SK-N-SH (cell line): ENCODE results near the gene TMPRSS11B.

ENCODE experiments used
- CTCF ChIP-seq: fragments of 200-600 bp; sonication (generic); IDR thresholded peaks from 2 replicates; pipeline ENCODE4 v1.6.1; 2017; ENCODE audit warnings: antibody characterized with exemption, mild to moderate bottlenecking, moderate library complexity
- EP300 ChIP-seq, 2 experiments: IDR thresholded peaks; 2 replicates each; pipeline versions ENCODE4 v1.4.0 to v1.6.1; 2012; ENCODE audit warnings: borderline replicate concordance in 1 of 2, low read depth in 1 of 2, low read length in 1 of 2
- JUND ChIP-seq: IDR thresholded peaks from 2 replicates; pipeline ENCODE4 v1.4.0; 2012
- MEF2A ChIP-seq: IDR thresholded peaks from 2 replicates; pipeline ENCODE4 v1.4.0; 2012; ENCODE audit warnings: low read depth, borderline replicate concordance
- MXI1 ChIP-seq: IDR thresholded peaks from 2 replicates; pipeline ENCODE4 v1.6.1; 2012; ENCODE audit warnings: mild to moderate bottlenecking, low read depth, low read length, improper control_type of control experiment
- POLR2AphosphoS5 ChIP-seq: IDR thresholded peaks from 2 replicates; pipeline ENCODE4 v1.6.1; 2012; ENCODE audit warnings: low read depth, low read length
- RAD21 ChIP-seq: IDR thresholded peaks from 2 replicates; pipeline ENCODE4 v1.6.1; 2012; ENCODE audit warnings: mild to moderate bottlenecking, low read length
- RCOR1 ChIP-seq: fragments of 150-350 bp; IDR thresholded peaks from 2 replicates; pipeline ENCODE4 v1.6.1; 2017; ENCODE audit warnings: antibody characterized with exemption, low read length
- SIN3A ChIP-seq: IDR thresholded peaks from 2 replicates; pipeline ENCODE4 v1.6.1; 2012; ENCODE audit warnings: low read depth, mild to moderate bottlenecking, low read length, moderate library complexity, borderline replicate concordance
- TEAD4 ChIP-seq: IDR thresholded peaks from 2 replicates; pipeline ENCODE4 v1.4.0; 2012; ENCODE audit warnings: mild to moderate bottlenecking, borderline replicate concordance; ENCODE audit not compliant: insufficient read depth
- USF1 ChIP-seq: IDR thresholded peaks from 2 replicates; pipeline ENCODE4 v1.4.0; 2012; ENCODE audit warnings: low read depth, borderline replicate concordance
- ZBTB33 ChIP-seq: IDR thresholded peaks from 2 replicates; pipeline ENCODE4 v1.4.0; 2012; ENCODE audit warnings: low read depth, borderline replicate concordance

GRCh38 chr4:68283095-68283494 lies 37.6 kb upstream of the TMPRSS11B start:
- TF ChIP-seq MXI1 = no peak
- no peak for TF ChIP-seq CTCF
- TF ChIP-seq ZBTB33 = no peak
- no peak for TF ChIP-seq POLR2AphosphoS5
- no peak for TF ChIP-seq MEF2A
- no peak for TF ChIP-seq SIN3A
- TF ChIP-seq RCOR1 = no peak
- TF ChIP-seq USF1 = no peak
- no peak for TF ChIP-seq RAD21
- no peak for TF ChIP-seq TEAD4
- TF ChIP-seq JUND = no peak
- TF ChIP-seq EP300 (IDR thresholded peaks at IDR 0.05; ENCODE audit: borderline replicate concordance in 1 of 2, low read depth in 1 of 2, low read length in 1 of 2) = no peak
